Sigmoid colon (tissue), 7 donors: ENCODE data around the gene SPINK4. TPM values are rescaled to one million over a fixed set of nuclear protein-coding genes. Genes with fewer than 3 reads are reported as not detected.
A peak's percentile ranks its signal among the peaks of the same experiment; 100 is the strongest.

ENCODE experiments used
- DNase-seq: peaks from one replicate; pipeline ENCODE4 v3.0.0-alpha.2; 2019
- H3K27ac ChIP-seq, 4 donors: fragments of 200-600 bp; sonication (generic); one replicate each; pipeline ENCODE4 v1.5.1; 2016 to 2019; ENCODE audit warnings: mild to moderate bottlenecking in 1 of 4
- H3K27me3 ChIP-seq, 3 donors: fragments of 200-600 bp; sonication (generic); one replicate each; pipeline ENCODE4 v1.5.1; 2019; ENCODE audit warnings: mild to moderate bottlenecking in 1 of 3
- H3K36me3 ChIP-seq, 4 donors: fragments of 200-600 bp; sonication (generic); one replicate each; pipeline ENCODE4 v1.5.1; 2016 to 2019
- H3K4me1 ChIP-seq, 4 donors: fragments of 200-600 bp; sonication (generic); one replicate each; pipeline ENCODE4 v1.5.1; 2017 to 2019
- H3K4me3 ChIP-seq, 4 donors: fragments of 200-600 bp; sonication (generic); one replicate each; pipeline ENCODE4 v1.5.1; 2017 to 2019; ENCODE audit warnings: mild to moderate bottlenecking in 2 of 4, moderate library complexity in 1 of 4
- H3K9me3 ChIP-seq, 4 donors: fragments of 200-600 bp in 3 of 4; sonication (generic) in 3 of 4; one replicate each; pipeline versions ENCODE4 v1.5.1 to v1.6.1; 2013 to 2019
- EP300 ChIP-seq, 4 donors: sonication (generic); formaldehyde crosslinking; IDR thresholded peaks; one replicate each; pipeline ENCODE4 v1.6.1; 2017; ENCODE audit warnings: antibody characterized with exemption in 4 of 4
- POLR2A ChIP-seq, 2 donors: fragments of 450-650 bp; IDR thresholded peaks; one replicate each; pipeline ENCODE4 v1.6.1; 2016; ENCODE audit warnings: antibody characterized with exemption in 2 of 2, mild to moderate bottlenecking in 2 of 2, moderate library complexity in 2 of 2
- POLR2AphosphoS5 ChIP-seq, 4 donors: sonication (generic); formaldehyde crosslinking; IDR thresholded peaks; one replicate each; pipeline ENCODE4 v1.6.1; 2017; ENCODE audit warnings: antibody characterized with exemption in 4 of 4
- WGBS, 2 donors: extraction: QIAGEN DNeasy Blood & Tissue Kit; methylation state at CpG; one replicate each; pipeline ENCODE4 v1.1.7; 2013; 5-methylcytosine and 5-hydroxymethylcytosine counted together
- intact Hi-C: fragments of 100-400 bp; cut with DNase I; formaldehyde crosslinking; loops from one replicate; pipeline ENCODE4 v1.15.1; 2023
- polyA plus RNA-seq, 3 donors: library from polyadenylated mRNA; stranded (reverse); fragments of 200-250 nt; gene quantifications; one replicate each; pipeline ENCODE4 v1.2.3, GENCODE V29; 2013
- total RNA-seq, 4 donors: library from RNA; depleted of rRNA; stranded (reverse); fragments of >200 nt; gene quantifications; one replicate each; pipeline ENCODE4 v1.1.0, GENCODE V29; 2016
- TF ChIP-seq, protein P1 (sequence below), 4 experiments: fragments of 450-650 bp in 3 of 4; fragments of 200-600 bp in 1 of 4; IDR thresholded peaks; one replicate each; pipeline ENCODE4 v1.5.1; 2016 to 2019; ENCODE audit warnings: antibody characterized with exemption in 4 of 4, mild to moderate bottlenecking in 3 of 4, moderate library complexity in 2 of 4
- donor health status: healthy with polysubstance abuse.
- donor health status: Bipolar disorder and iron deficiency.
- donor health status: healthy.

The SPINK4 gene, protein sequence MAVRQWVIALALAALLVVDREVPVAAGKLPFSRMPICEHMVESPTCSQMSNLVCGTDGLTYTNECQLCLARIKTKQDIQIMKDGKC
- total RNA-seq (not detected), polyA plus RNA-seq (1,000 to 10,000 TPM in 1 of 3 donors, 100 to 1,000 TPM in 1, 10 to 100 TPM in 1; 26.4 to 1,105 (median 121) TPM)

DNA sequence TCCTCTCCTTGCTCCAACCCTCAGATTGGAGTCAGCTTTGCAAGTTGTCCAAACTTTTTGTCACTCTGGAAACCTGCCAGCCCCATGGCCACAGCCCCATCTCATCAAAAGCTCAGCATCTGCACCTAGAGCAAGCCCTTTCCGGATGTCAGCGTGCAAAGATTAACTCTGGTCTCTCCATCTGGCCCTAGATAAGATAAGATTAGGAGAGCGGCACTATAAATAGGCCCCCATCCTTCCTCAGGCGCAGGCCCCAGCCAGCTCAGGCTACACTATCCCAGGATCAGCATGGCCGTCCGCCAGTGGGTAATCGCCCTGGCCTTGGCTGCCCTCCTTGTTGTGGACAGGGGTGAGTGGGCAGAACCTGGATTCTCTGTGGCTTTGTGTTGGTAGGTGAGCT, at the start of gene SPINK4:
Gene SPINK4 (plus strand): TSS at position 247 of the 400 bp plus-strand sequence. CDS start 42 bp downstream, at position 289.
- Histone ChIP-seq H3K27ac (no peak within 1 kb of the TSS), H3K9me3 (no peaks in the 10 kb centered on the region), H3K4me3 (no peak within 1 kb of the TSS), H3K27me3 (no peaks in the 10 kb centered on the region), H3K36me3 (no peaks in the 10 kb centered on the region), H3K4me1 (no peaks in the 10 kb centered on the region)
- TF ChIP-seq, protein P1, sequence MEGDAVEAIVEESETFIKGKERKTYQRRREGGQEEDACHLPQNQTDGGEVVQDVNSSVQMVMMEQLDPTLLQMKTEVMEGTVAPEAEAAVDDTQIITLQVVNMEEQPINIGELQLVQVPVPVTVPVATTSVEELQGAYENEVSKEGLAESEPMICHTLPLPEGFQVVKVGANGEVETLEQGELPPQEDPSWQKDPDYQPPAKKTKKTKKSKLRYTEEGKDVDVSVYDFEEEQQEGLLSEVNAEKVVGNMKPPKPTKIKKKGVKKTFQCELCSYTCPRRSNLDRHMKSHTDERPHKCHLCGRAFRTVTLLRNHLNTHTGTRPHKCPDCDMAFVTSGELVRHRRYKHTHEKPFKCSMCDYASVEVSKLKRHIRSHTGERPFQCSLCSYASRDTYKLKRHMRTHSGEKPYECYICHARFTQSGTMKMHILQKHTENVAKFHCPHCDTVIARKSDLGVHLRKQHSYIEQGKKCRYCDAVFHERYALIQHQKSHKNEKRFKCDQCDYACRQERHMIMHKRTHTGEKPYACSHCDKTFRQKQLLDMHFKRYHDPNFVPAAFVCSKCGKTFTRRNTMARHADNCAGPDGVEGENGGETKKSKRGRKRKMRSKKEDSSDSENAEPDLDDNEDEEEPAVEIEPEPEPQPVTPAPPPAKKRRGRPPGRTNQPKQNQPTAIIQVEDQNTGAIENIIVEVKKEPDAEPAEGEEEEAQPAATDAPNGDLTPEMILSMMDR (IDR thresholded peaks at IDR 0.05), result no peak
- no peak for TF ChIP-seq EP300 (IDR thresholded peaks at IDR 0.05)
- TF ChIP-seq POLR2AphosphoS5 (IDR thresholded peaks at IDR 0.05), result no peak
- TF ChIP-seq POLR2A (IDR thresholded peaks at IDR 0.05), result no peak
- intact Hi-C loops, result no loop called here
- 20 to 42% methylated on average over 7 of the region's 7 CpGs for WGBS, 2 donors
- no peak for DNase-seq

DNA sequence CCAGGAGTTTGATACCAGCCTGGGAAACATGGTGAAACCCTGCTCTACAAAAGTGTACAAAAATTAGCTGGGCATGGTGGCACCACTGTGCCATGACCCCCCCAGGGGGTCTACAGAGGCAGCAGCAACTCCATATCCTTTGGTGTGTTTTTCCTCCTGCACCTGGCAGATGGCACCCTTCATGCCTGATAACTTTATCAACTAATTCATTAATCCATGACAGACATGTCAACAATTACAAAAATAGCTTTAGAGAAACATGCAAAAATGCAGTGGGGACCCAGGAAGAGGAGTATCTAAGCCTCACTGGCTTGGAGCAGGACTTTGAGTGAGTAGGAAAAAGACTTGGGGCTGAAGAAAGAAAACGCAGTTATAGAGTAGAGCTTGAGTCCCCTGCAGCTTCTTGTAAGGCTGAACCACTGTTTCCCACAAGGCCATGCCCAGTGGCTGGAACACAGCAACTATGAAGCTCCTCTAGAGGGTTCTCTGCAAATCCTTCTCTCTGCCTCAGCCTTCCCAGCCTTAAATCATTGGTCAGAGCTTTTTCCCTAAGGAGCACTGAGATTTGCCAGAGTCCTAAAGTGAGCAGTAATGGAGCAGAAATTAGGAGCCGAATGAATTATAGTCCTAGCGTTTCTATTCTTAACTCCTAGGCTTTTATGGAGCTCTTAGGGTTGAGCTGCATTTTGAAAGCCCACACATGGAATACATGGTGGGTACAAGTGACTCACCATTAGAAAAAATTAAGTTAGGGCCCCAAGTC, 47.3 kb upstream of the SPINK4 start:
- TF ChIP-seq, protein P1 (IDR thresholded peaks at IDR 0.05), result no peak
- TF ChIP-seq EP300 (IDR thresholded peaks at IDR 0.05), result no peak
- TF ChIP-seq POLR2AphosphoS5 (IDR thresholded peaks at IDR 0.05), result peak in 3 of 4 donors; percentile 19 to 27 (median 27)
- TF ChIP-seq POLR2A (IDR thresholded peaks at IDR 0.05), result no peak
- intact Hi-C loops, result no loop called here
- H3K4me1 ChIP-seq, result peaks cover 0 to 47% (median 29%) of the 10 kb centered on the region in 4 donors
- H3K4me3 ChIP-seq, result no peak overlapping the region
- H3K27me3 ChIP-seq, result no peaks in the 10 kb centered on the region
- WGBS, 2 donors, result 80 to 90% methylated on average over 3 of the region's 3 CpGs
- no peaks in the 10 kb centered on the region for H3K36me3 ChIP-seq
- no peak for DNase-seq
- no peaks in the 10 kb centered on the region for H3K9me3 ChIP-seq
- H3K27ac ChIP-seq, result peak overlapping the region in 3 of 4 donors; percentile 1 to 56 (median 47)

DNA sequence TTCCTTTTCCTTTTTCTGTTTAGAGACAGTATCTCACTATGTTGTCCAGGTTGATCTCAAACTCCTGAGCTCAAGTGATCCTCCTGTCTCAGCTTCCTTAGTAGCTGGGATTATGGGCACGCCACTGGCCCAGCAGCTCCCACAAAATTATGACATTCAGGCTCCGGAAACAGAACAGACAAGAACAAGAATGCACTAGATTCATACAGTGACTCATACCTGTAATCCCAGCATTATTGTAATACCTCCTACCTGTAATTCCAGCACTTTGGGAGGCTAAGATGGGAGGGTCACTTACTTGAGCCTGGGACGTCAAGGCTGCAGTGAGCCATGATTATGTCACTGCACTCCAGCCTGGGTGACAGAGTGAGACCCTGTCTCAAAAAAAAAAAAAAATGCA, 46.1 kb upstream of the SPINK4 start:
- WGBS, 2 donors, result 76 to 92% methylated on average over 3 of the region's 3 CpGs
- H3K9me3 ChIP-seq, result no peaks in the 10 kb centered on the region
- H3K4me3 ChIP-seq, result no peak overlapping the region
- H3K36me3 ChIP-seq, result no peaks in the 10 kb centered on the region
- intact Hi-C loops, result no loop called here
- DNase-seq, result no peak
- H3K27ac ChIP-seq, result peak overlapping the region in 1 of 4 donors; percentile 56
- peaks cover 0 to 42% (median 27%) of the 10 kb centered on the region in 4 donors for H3K4me1 ChIP-seq
- TF ChIP-seq POLR2AphosphoS5 (IDR thresholded peaks at IDR 0.05) (no peak), EP300 (IDR thresholded peaks at IDR 0.05) (no peak), POLR2A (IDR thresholded peaks at IDR 0.05) (no peak)
- H3K27me3 ChIP-seq, result no peaks in the 10 kb centered on the region

DNA sequence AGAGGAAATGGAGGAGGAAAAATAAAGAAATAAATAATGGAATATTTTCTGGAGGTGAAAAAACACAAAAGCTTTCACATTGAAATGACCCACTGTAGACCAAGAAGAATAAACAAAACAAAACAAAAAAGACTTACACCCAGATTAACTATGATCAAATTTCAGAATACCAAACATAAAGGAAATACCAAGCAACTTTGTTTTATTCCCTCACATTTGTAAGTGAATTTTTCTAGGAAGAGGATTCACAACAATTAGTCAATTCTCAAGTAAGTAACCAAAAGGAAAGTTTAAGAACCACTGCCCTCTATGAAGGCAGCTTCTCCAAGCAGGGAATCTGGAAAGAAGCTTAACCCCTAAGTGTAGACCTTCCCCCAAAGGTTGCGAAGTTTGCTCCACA, 43.2 kb upstream of the SPINK4 start:
- H3K4me3 ChIP-seq, result no peak overlapping the region
- intact Hi-C loops, result no loop called here
- H3K27me3 ChIP-seq, result no peaks in the 10 kb centered on the region
- H3K36me3 ChIP-seq, result no peaks in the 10 kb centered on the region
- DNase-seq, result no peak
- H3K4me1 ChIP-seq, result peaks cover 0 to 33% (median 21%) of the 10 kb centered on the region in 4 donors
- peak overlapping the region; percentile 37 to 74 (median 66) for H3K27ac ChIP-seq
- H3K9me3 ChIP-seq, result no peaks in the 10 kb centered on the region
- WGBS, 2 donors, result 95 to 96% methylated on average over 1 of the region's 1 CpG
- no peak for TF ChIP-seq POLR2AphosphoS5 (IDR thresholded peaks at IDR 0.05)
- no peak for TF ChIP-seq EP300 (IDR thresholded peaks at IDR 0.05)
- TF ChIP-seq, protein P1 (IDR thresholded peaks at IDR 0.05), result no peak
- no peak for TF ChIP-seq POLR2A (IDR thresholded peaks at IDR 0.05)
